Measurements from ENCODE around the gene PRSS22. TPM values are rescaled to one million over a fixed set of nuclear protein-coding genes. Genes with fewer than 3 reads are reported as not detected.

PRSS22 gene
- total RNA-seq, 1 donor from 2014 or later = 22.8 TPM

- Mint-ChIP-seq H3K27me3 (ENCODE audit: low read depth) (peaks cover 11% of the 10 kb centered on the region), H3K9me3 (no peaks in the 10 kb centered on the region), H3K27ac (no peak overlapping the region), H3K4me1 (no peaks in the 10 kb centered on the region), H3K36me3 (no peaks in the 10 kb centered on the region), H3K4me3 (no peak overlapping the region)
- no peak for TF ChIP-seq CTCF (IDR thresholded peaks at IDR 0.05; ENCODE audit: unreplicated experiment)
- DNase-seq (ENCODE audit: low spot score in 2 of 2, unreplicated experiment in 2 of 2) = no peak
Observed at GRCh38 chr16:2822496-2822895, 35.5 kb downstream of the PRSS22 start.

- Mint-ChIP-seq H3K27ac (no peak overlapping the region), H3K36me3 (no peaks in the 10 kb centered on the region), H3K27me3 (ENCODE audit: low read depth) (peaks cover 11% of the 10 kb centered on the region), H3K4me1 (no peaks in the 10 kb centered on the region), H3K9me3 (no peaks in the 10 kb centered on the region), H3K4me3 (no peak overlapping the region)
- no peak for TF ChIP-seq CTCF (IDR thresholded peaks at IDR 0.05; ENCODE audit: unreplicated experiment)
- DNase-seq (ENCODE audit: low spot score in 2 of 2, unreplicated experiment in 2 of 2) = no peak
Observed at GRCh38 chr16:2822158-2822495, 35.8 kb downstream of the PRSS22 start.

- no peaks in the 10 kb centered on the region for H3K9me3 Mint-ChIP-seq
- no peaks in the 10 kb centered on the region for H3K36me3 Mint-ChIP-seq
- TF ChIP-seq CTCF (IDR thresholded peaks at IDR 0.05; ENCODE audit: unreplicated experiment) = no peak
- peaks cover 11% of the 10 kb centered on the region for H3K27me3 Mint-ChIP-seq (ENCODE audit: low read depth)
- H3K27ac Mint-ChIP-seq = no peak overlapping the region
- no peak for DNase-seq (ENCODE audit: low spot score in 2 of 2, unreplicated experiment in 2 of 2)
- H3K4me3 Mint-ChIP-seq = no peak overlapping the region
- H3K4me1 Mint-ChIP-seq = no peaks in the 10 kb centered on the region
Observed at GRCh38 chr16:2821487-2822157, 36.3 kb downstream of the PRSS22 start.

GRCh38 chr16:2820836-2821486 is 37.0 kb downstream of the PRSS22 start:
- DNase-seq (ENCODE audit: low spot score in 2 of 2, unreplicated experiment in 2 of 2) = no peak
- peaks cover 11% of the 10 kb centered on the region for H3K27me3 Mint-ChIP-seq (ENCODE audit: low read depth)
- no peaks in the 10 kb centered on the region for H3K9me3 Mint-ChIP-seq

GRCh38 chr16:2819939-2820835 is 37.8 kb downstream of the PRSS22 start:
- Mint-ChIP-seq H3K9me3 (no peaks in the 10 kb centered on the region), H3K36me3 (no peaks in the 10 kb centered on the region), H3K27me3 (ENCODE audit: low read depth) (peaks cover 11% of the 10 kb centered on the region), H3K27ac (no peak overlapping the region), H3K4me3 (no peak overlapping the region), H3K4me1 (no peaks in the 10 kb centered on the region)
- no peak for DNase-seq (ENCODE audit: low spot score in 2 of 2, unreplicated experiment in 2 of 2)
- no peak for TF ChIP-seq CTCF (IDR thresholded peaks at IDR 0.05; ENCODE audit: unreplicated experiment)

More at GRCh38 chr16:2820836-2821486, 37.0 kb downstream of the PRSS22 start:
- H3K27ac Mint-ChIP-seq = no peak overlapping the region
- no peaks in the 10 kb centered on the region for H3K36me3 Mint-ChIP-seq
- no peaks in the 10 kb centered on the region for H3K4me1 Mint-ChIP-seq
- no peak for TF ChIP-seq CTCF (IDR thresholded peaks at IDR 0.05; ENCODE audit: unreplicated experiment)
- no peak overlapping the region for H3K4me3 Mint-ChIP-seq

Measured in mesothelial cell of epicardium (in vitro differentiated cells).